ENCODE data around the gene ARHGAP24.
A peak's percentile ranks its signal among the peaks of the same experiment; 100 is the strongest.

ARHGAP24 gene

DNA sequence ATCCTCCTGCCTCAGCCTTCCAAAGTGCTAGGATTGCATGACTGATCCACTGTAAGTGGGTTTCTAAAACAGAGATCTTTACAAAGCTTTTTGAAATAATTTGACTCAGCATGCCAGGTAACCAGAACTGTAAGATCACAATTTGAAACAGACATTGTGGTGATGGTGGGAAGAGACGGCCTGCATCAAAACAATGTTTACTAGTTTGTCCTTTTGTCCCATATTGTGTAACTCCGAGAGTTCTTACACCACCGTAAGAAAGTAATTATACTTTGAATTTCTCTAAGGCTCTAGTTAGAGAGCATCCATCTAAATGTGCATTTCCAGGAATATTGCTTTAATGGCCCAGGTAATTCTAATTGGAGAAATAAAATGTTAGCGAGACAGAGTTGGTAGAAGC is 594 bp upstream of the ARHGAP24 start:
- H3K4me1 Mint-ChIP-seq: no peaks in the 10 kb centered on the region

DNA sequence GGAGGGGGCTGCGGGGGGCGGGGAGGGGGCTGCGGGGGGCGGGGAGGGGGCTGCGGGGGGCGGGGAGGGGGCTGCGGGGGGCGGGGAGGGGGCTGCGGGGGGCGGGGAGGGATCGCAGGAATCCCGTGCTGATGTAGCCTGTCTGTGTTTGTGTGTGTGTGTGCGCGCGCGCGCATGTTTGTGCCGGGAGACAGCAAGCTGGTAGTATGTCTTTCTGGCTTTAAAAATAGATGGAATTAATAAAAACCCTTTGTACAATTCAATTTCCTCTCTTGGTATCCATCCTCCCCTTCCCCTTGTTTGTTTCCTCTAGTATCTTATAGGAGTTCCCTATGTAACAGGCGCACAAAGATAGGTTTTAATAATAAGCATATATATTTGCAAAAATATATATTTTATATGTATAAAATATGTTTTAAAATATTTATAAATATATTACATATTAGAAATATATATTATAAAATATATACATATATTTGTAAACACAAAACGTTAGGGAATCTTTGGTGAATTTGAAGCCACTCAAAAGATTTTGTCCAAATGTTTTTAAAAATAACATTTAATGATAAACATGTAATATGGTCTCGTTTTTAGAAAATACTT is 782 bp downstream of the ARHGAP24 start:
- H3K36me3 Mint-ChIP-seq: no peaks in the 10 kb centered on the region
- ATAC-seq (no peak), DNase-seq (ENCODE audit: low spot score in 2 of 2) (no peak)
- peaks cover 4% of the 10 kb centered on the region for H3K9me3 Mint-ChIP-seq
- H3K4me1 Mint-ChIP-seq: no peaks in the 10 kb centered on the region
- H3K4me3 Mint-ChIP-seq: peak overlapping the region; percentile 18
- H3K27ac Mint-ChIP-seq: no peak overlapping the region

More for the DNA sequence above, 594 bp upstream of the ARHGAP24 start:
- peaks cover 4% of the 10 kb centered on the region for H3K9me3 Mint-ChIP-seq
- no peak overlapping the region for H3K4me3 Mint-ChIP-seq
- no peaks in the 10 kb centered on the region for H3K36me3 Mint-ChIP-seq
- ATAC-seq (no peak), DNase-seq (ENCODE audit: low spot score in 2 of 2) (no peak)
- no peak overlapping the region for H3K27ac Mint-ChIP-seq

DNA sequence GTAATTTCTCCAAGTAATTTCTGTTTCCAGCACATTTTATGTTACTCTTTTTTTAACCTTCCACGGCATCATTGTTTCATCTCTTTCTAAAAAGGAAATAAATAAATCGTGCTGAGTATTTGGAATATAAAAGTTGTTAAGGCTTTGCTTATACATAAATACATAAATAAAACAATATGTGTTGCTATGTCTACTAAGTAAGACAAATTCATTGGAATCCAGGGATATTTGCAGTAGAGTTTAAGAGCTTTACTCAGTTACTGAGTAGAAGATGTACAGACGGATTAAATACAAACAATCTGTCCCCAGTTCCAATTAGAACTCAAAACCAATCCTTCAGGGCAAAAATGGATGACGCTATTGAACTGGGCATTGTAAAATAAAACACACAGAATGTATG is 1.4 kb downstream of the ARHGAP24 start:
- no peak overlapping the region for H3K27ac Mint-ChIP-seq
- H3K9me3 Mint-ChIP-seq: peaks cover 4% of the 10 kb centered on the region
- H3K36me3 Mint-ChIP-seq: no peaks in the 10 kb centered on the region
- ATAC-seq (no peak), DNase-seq (ENCODE audit: low spot score in 2 of 2) (no peak)
- H3K4me3 Mint-ChIP-seq: no peak overlapping the region
- no peaks in the 10 kb centered on the region for H3K4me1 Mint-ChIP-seq

DNA sequence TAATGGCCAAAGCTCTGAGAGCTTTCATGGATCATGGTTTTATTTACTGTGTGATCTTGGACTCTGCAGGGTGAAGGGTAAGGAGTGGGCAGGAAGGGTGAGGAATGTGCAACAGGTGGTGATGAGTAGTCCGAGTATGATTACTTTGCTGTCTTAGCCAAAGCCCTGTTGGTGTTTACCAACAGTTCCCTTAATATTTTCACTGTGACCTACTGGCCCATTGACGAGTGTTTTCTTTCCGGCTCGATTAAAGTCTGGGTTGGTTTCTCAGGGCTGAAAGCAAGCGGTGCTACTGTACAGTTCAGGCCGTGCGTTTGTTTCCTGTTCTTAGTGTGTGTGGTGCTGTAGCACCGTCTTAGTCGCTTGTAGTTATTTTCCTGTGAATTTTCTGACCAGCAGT is 2.6 kb downstream of the ARHGAP24 start:
- DNase-seq (ENCODE audit: low spot score in 2 of 2) (no peak), ATAC-seq (peak; percentile 25)
- Mint-ChIP-seq H3K9me3 (peaks cover 4% of the 10 kb centered on the region), H3K27ac (no peak overlapping the region), H3K4me3 (no peak overlapping the region), H3K36me3 (no peaks in the 10 kb centered on the region), H3K4me1 (no peaks in the 10 kb centered on the region)

DNA sequence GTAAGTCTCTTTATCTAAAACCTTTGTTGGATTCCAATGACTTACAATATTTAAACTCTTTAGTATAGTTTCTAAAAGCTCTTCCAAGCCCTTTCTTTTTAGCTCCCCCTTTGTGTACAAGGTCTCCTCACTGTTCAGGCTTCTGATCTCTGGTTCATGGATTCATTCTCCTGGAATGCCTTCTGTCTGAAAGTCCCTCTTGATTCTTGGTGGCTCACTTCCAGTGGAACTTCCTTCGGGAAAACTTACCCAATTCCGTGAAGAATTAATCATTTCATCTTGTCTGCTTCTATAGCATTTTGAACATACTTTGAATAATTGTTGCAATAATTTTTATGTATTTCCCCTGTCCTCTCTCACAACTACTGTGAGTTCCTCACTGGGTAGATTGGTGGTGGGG is 3.6 kb downstream of the ARHGAP24 start:
- Mint-ChIP-seq H3K4me1 (no peaks in the 10 kb centered on the region), H3K36me3 (no peaks in the 10 kb centered on the region), H3K27ac (no peak overlapping the region), H3K9me3 (peaks cover 4% of the 10 kb centered on the region), H3K4me3 (no peak overlapping the region)
- ATAC-seq: no peak
- DNase-seq (ENCODE audit: low spot score in 2 of 2): no peak

DNA sequence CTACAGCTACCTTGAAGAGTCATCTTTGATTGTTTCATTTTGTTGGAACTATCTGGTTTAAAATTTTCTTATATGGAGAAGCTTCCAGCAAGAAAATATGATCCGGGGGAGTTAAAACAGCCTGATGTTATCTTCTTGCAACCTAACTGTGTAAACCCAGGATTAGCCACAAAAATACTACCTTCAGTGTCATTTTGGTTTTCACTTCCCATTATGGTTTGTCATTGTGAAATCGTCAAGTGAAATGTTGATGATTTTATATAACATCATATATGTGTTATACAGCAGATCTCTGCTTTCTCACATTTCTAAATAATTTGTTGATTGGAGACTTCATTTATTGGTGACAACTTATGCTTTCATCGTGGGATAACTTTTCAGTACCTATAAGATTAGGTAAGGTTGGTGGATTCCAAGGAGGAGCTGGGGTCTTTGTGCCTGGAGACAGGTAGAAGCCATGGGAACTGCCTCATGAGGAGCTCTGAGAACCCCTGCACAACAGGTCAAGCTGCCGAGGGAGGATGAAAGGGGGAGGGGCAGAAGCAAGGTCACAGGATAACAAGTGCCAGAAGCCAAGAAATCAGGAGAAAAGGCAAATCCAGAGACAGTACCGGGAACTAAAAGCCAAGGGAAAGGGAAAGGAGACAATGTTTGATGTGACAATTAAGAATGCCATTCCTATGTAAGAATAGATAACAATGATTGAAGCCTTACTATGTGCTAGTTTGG is 7.2 kb downstream of the ARHGAP24 start:
- Mint-ChIP-seq H3K4me3 (no peak overlapping the region), H3K4me1 (no peaks in the 10 kb centered on the region)
- DNase-seq (ENCODE audit: low spot score in 2 of 2): no peak

DNA sequence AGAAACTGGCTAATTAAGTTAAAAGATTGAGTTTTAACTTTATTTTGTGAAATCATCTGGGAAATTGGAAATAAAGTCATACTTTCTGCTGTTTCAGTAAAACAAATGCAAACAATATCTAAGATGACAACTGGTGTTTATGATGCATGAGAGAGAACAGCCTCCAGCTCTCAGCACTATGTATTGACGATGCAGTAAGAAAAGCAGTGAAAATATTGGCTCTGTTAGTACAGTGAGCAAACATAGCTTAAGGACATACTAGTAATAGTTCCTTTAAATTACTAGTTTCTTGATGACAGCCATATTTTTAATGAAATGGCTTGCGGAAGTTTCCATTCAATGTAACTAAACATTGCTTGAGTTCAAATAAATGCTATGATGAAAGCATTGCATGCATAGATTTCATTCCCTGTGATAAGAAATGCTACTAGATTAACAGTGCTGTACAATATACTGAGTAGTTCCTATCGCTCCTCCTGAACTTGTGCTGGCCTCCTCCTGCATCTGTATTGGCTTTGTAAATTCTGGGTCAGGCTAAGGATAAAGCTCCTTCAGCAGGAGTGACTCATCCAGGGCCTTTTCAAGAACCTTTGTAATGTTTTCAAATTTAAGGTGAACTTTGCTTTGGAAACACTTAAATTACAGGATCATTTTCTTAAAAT is 11.6 kb downstream of the ARHGAP24 start:
- Mint-ChIP-seq H3K36me3 (no peaks in the 10 kb centered on the region), H3K4me3 (no peak overlapping the region), H3K4me1 (no peaks in the 10 kb centered on the region), H3K9me3 (no peaks in the 10 kb centered on the region), H3K27ac (no peak overlapping the region)
- DNase-seq (ENCODE audit: low spot score in 2 of 2) (no peak), ATAC-seq (no peak)

More for the DNA sequence above, 7.2 kb downstream of the ARHGAP24 start:
- ATAC-seq: no peak
- Mint-ChIP-seq H3K27ac (no peak overlapping the region), H3K36me3 (no peaks in the 10 kb centered on the region), H3K9me3 (peaks cover 4% of the 10 kb centered on the region)

DNA sequence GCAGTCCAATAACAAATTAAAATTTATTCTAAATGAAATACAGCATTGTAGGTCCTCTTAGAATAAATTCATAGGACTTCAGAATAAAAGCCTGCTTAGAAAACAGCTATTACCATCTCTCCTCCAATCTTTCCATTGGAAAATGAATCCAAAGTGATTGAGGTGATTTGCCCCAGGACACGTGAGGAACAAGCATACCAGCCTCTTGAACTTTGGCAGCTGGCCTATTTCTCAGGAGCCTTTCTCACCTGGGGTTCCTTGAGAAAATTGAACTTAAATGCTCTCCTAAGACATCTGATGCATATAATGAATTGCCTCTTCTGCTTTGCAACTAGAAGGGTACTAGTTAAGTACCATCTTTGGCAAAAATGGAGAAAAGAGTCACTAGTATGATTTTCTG is 13.5 kb downstream of the ARHGAP24 start:
- Mint-ChIP-seq H3K4me1 (no peaks in the 10 kb centered on the region), H3K36me3 (no peaks in the 10 kb centered on the region), H3K9me3 (peaks cover 6% of the 10 kb centered on the region), H3K27ac (no peak overlapping the region), H3K4me3 (no peak overlapping the region)
- DNase-seq (ENCODE audit: low spot score in 2 of 2): no peak
- ATAC-seq: no peak

DNA sequence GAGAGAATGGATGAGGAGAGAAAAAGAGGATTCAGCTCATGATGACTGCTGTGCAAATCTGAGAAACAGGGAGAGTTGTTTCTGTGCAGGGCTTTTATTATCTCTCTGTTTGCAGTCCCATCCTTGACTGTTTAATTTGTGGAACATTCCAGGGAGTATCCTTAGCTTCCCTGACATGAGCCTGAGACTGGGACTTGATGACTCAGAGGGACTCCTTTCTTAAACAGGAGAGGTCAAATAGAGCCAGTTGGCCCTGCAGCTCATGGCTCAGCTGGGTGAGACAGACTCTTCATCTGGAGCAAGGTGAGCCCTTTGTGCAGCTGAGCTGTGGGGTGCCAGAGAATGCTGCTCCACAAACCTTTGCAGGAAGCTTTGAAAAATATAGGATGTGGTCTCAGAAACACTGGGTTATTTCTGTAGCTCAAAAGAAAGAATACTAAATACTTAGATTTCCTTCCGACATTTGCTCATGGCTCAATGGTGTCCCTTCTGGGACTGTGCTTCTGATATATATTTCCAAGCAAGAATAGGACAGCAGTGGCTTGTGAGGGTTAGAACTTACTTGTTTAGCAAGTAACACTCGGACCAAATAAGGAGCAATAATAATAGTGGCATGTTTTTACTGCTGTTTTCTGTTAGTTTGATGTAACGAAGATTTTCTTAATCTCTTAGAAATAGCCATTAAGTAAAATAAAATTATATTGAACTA is 14.5 kb downstream of the ARHGAP24 start:
- DNase-seq (ENCODE audit: low spot score in 2 of 2) (no peak), ATAC-seq (no peak)
- Mint-ChIP-seq H3K4me3 (no peak overlapping the region), H3K4me1 (no peaks in the 10 kb centered on the region), H3K27ac (no peak overlapping the region), H3K36me3 (no peaks in the 10 kb centered on the region), H3K9me3 (peaks cover 6% of the 10 kb centered on the region)

DNA sequence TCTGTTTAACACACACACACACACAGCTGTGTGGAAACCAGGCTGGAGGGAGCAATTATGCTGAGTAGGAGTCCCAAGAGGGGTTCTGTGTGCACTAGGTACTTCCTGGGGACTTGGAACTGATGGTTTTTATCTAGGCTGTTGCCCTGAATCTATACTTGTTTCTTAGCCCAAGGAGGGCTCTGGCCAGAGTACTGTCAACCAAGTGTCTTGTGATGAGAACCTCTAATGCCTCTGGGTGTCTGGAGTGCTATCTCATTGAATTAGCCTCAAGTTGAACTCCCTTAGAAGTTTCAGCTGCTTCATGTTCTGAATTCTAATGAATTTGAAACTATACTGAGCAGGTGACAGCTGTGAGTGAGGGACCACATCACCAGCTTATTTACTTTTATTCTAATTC is 16.6 kb downstream of the ARHGAP24 start:
- no peak overlapping the region for H3K4me3 Mint-ChIP-seq
- DNase-seq (ENCODE audit: low spot score in 2 of 2) (no peak), ATAC-seq (no peak)
- H3K9me3 Mint-ChIP-seq: peaks cover 12% of the 10 kb centered on the region
- H3K27ac Mint-ChIP-seq: no peak overlapping the region
- no peaks in the 10 kb centered on the region for H3K36me3 Mint-ChIP-seq
- no peaks in the 10 kb centered on the region for H3K4me1 Mint-ChIP-seq

DNA sequence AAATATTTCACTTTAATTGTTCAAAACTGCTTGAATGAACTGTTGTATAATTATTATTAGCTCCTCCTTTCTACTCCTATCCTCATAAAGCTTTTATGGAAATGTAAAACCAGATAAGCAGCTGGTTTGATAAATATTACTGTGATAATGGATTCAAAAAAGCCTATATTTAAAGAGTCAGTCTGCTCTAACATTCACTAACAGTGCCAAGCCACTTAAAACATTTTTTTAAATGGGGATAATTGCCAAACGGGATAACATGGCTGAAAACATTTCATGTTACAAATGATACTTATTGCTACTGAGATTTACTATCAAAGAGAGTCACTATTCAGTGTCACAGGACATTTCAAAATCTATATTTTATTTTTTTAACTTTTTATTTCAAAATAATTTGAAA is 17.4 kb downstream of the ARHGAP24 start:
- Mint-ChIP-seq H3K9me3 (peaks cover 12% of the 10 kb centered on the region), H3K4me1 (no peaks in the 10 kb centered on the region), H3K36me3 (no peaks in the 10 kb centered on the region), H3K4me3 (no peak overlapping the region), H3K27ac (no peak overlapping the region)
- DNase-seq (ENCODE audit: low spot score in 2 of 2) (no peak), ATAC-seq (no peak)

DNA sequence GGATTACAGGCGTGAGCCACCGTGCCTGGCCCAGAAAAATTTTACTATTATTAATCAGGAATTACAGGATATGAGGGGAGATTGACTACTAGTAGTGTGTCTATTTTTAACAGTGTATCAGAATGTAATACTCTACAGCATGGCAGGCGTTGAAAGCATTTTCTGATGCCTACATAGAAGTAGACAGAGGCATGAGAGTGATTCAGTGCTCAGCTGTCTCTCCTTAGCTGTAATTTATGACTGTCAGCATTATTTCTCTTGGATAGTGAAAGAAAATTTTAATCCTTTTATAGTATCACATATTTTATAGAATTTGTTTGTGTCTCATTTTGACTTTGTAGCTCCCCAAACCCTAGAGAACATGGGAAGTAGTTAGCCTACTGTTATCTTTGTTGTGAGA is 20.7 kb downstream of the ARHGAP24 start:
- ATAC-seq (no peak), DNase-seq (ENCODE audit: low spot score in 2 of 2) (no peak)
- Mint-ChIP-seq H3K4me3 (no peak overlapping the region), H3K27ac (no peak overlapping the region), H3K4me1 (no peaks in the 10 kb centered on the region), H3K9me3 (peaks cover 12% of the 10 kb centered on the region), H3K36me3 (no peaks in the 10 kb centered on the region)

DNA sequence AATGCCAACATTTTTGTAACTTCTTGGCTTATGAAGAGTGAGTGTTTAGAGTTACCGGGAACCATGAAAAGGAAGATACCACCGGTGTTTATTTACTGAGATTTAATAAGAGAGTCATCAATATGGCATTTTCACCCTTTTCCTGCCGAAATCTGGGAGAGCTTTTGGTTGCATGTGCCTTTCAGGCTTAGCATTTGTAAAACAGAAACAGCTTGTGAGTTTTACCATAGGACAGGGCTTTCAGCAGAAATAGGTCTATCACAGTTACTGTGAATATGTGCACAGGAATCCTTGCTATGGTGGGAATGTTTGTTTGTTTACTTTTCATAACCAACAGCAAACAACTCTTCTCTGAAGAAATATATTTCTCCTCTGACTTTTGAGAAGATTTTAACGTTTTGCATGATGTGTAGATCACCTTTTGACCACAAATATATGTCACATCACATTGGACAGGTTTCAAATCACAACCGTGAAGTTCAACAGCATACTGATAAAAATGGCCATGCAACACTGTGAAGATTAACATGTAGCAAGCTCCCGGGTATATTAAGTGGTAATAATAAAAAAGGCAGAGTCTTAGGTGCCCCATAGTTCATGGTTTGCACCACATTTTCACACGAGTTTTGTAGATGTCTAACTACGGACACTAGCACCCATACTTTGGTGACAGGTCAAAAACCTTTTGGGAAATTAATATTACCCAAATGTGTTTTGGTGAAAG is 21.3 kb downstream of the ARHGAP24 start:
- DNase-seq (ENCODE audit: low spot score in 2 of 2): no peak
- H3K4me3 Mint-ChIP-seq: no peak overlapping the region
- H3K27ac Mint-ChIP-seq: no peak overlapping the region
- ATAC-seq: no peak
- H3K4me1 Mint-ChIP-seq: no peaks in the 10 kb centered on the region
- H3K9me3 Mint-ChIP-seq: peaks cover 12% of the 10 kb centered on the region
- no peaks in the 10 kb centered on the region for H3K36me3 Mint-ChIP-seq

DNA sequence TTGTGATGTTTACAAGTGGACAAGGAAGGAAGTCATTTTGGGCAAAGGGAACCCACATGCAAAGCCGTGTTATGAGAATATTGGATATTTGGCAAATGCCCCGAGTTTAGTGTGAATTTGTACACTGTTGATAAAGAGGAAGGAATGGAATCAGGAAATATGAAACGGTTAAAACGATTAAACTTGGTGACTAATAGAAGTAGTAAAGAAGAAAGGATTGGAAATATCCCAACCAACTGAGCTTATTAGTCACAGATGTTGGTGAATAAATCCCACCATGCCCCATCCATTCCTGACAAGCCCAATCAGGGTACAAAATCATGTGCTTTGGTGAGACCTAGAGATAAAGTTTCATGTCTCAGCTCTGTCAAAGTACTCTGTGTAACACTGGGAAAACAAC is 22.0 kb downstream of the ARHGAP24 start:
- peaks cover 10% of the 10 kb centered on the region for H3K9me3 Mint-ChIP-seq
- no peak overlapping the region for H3K27ac Mint-ChIP-seq
- H3K36me3 Mint-ChIP-seq: no peaks in the 10 kb centered on the region
- no peak for DNase-seq (ENCODE audit: low spot score in 2 of 2)
- no peaks in the 10 kb centered on the region for H3K4me1 Mint-ChIP-seq
- no peak for ATAC-seq
- H3K4me3 Mint-ChIP-seq: no peak overlapping the region

DNA sequence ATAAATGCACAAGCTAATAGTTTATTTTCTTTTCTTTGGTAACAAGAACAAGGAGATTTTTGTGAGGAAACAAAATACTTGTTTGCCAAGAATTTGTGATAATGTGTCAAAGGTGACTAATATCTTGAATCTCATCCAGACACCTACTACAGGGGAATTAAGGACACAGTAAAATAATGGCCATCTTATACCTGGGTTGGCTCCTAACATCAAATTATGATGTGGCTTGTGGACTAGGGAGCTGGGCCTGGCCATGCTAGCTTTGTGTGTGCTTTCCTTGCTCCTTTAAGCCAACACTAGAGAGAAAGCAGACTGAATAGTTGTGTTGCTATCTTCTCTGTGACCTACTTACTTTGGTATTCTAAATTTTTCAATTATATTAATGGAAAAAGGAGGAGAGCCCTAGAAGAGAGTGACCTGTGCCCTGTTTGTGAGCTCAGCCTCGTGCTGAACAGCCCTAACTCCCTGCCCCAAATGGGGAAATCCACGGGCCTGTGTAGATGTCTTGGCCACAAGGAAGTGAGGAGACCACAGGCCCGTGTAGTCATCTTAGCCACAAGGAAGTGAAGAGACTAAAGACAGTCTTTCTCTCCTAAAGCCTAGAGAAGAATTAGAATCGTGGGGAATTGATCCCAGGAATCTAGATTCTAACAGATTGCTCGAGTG is 23.3 kb downstream of the ARHGAP24 start:
- Mint-ChIP-seq H3K4me3 (no peak overlapping the region), H3K4me1 (no peaks in the 10 kb centered on the region), H3K27ac (peak overlapping the region; percentile 45), H3K36me3 (no peaks in the 10 kb centered on the region), H3K9me3 (peaks cover 9% of the 10 kb centered on the region)
- DNase-seq (ENCODE audit: low spot score in 2 of 2): no peak
- ATAC-seq: peak; percentile 62
